Skeletal muscle tissue (tissue), 4 donors: ENCODE measurements around the gene RHOJ. TPM values are rescaled to one million over a fixed set of nuclear protein-coding genes. Genes with fewer than 3 reads are reported as not detected.
"Not testable (repeated sequence)": the region's sequence is repeated elsewhere in the genome, so short reads cannot be mapped to it uniquely, and the experiment has no call there.

ENCODE experiments used
- H3K27ac ChIP-seq: one replicate; pipeline ENCODE4 v1.7.0; 2013; ENCODE audit warnings: mild to moderate bottlenecking, low read depth, low read length, inconsistent platforms
- H3K27me3 ChIP-seq, 3 donors: one replicate each; pipeline ENCODE4 v1.7.0; 2013; ENCODE audit warnings: low read length in 3 of 3; ENCODE audit not compliant: control insufficient read depth in 3 of 3, insufficient read depth in 3 of 3
- H3K36me3 ChIP-seq, 3 donors: one replicate each; pipeline ENCODE4 v1.7.0; 2013; ENCODE audit warnings: low read length in 3 of 3; ENCODE audit not compliant: control insufficient read depth in 3 of 3, insufficient read depth in 3 of 3
- H3K4me1 ChIP-seq, 3 donors: one replicate each; pipeline ENCODE4 v1.7.0; 2013; ENCODE audit warnings: low read length in 3 of 3, mild to moderate bottlenecking in 3 of 3; ENCODE audit not compliant: control insufficient read depth in 3 of 3, insufficient read depth in 3 of 3
- H3K4me3 ChIP-seq, 3 donors: one replicate each; pipeline ENCODE4 v1.7.0; 2013; ENCODE audit warnings: low read length in 3 of 3
- H3K9ac ChIP-seq, 3 donors: one replicate each; pipeline ENCODE4 v1.7.0; 2013; ENCODE audit warnings: low read length in 3 of 3, mild to moderate bottlenecking in 3 of 3, moderate library complexity in 2 of 3, low read depth in 1 of 3
- H3K9me3 ChIP-seq, 3 donors: one replicate each; pipeline ENCODE4 v1.7.0; 2013; ENCODE audit warnings: low read length in 3 of 3; ENCODE audit not compliant: control insufficient read depth in 3 of 3
- total RNA-seq: library from RNA; depleted of rRNA; stranded (reverse); fragments of >200 nt; gene quantifications from one replicate; pipeline ENCODE4 v1.2.3, GENCODE V29; 2014
- donor health status: Osteomylitis.

The RHOJ gene
- 7.3 TPM for total RNA-seq

DNA sequence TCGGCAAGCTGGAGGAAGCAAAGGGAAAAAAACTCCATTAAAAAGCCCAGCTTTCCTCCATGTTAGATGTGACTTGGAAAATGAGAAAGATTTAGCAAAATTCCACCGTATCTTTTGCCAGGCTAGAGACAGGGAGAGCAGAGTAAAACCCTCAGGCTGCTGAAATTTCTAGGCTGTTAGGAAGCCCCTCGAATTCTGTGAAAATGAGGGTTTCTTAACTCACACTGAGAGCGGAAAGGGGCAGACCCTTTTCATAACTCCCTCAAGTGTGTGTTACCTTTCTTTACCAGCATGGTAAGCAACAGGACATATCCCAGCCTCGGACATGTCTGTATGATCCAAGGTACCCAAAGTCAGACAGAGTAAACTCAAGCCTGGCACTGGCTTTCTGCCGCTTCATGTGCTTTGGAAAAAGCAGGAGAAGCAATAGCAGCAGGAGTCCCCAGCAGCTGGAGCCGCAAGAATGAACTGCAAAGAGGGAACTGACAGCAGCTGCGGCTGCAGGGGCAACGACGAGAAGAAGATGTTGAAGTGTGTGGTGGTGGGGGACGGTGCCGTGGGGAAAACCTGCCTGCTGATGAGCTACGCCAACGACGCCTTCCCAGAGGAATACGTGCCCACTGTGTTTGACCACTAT lies at the start of gene RHOJ:
Gene RHOJ (plus strand): TSS at position 37 of the 637 bp plus-strand sequence. CDS start 427 bp downstream, at position 464.
- H3K9ac ChIP-seq, result peak within 1 kb of the TSS; percentile 60 to 80 (median 78)
- peak within 1 kb of the TSS; percentile 88 for H3K27ac ChIP-seq
- no peaks in the 10 kb centered on the region for H3K9me3 ChIP-seq
- H3K4me1 ChIP-seq, result peaks cover 0 to 5% (median 2%) of the 10 kb centered on the region in 3 donors
- H3K27me3 ChIP-seq, result peaks cover 0 to 5% (median 0%) of the 10 kb centered on the region in 3 donors
- H3K4me3 ChIP-seq, result peak within 1 kb of the TSS; percentile 67 to 72 (median 68)
- H3K36me3 ChIP-seq, result no peaks in the 10 kb centered on the region

DNA sequence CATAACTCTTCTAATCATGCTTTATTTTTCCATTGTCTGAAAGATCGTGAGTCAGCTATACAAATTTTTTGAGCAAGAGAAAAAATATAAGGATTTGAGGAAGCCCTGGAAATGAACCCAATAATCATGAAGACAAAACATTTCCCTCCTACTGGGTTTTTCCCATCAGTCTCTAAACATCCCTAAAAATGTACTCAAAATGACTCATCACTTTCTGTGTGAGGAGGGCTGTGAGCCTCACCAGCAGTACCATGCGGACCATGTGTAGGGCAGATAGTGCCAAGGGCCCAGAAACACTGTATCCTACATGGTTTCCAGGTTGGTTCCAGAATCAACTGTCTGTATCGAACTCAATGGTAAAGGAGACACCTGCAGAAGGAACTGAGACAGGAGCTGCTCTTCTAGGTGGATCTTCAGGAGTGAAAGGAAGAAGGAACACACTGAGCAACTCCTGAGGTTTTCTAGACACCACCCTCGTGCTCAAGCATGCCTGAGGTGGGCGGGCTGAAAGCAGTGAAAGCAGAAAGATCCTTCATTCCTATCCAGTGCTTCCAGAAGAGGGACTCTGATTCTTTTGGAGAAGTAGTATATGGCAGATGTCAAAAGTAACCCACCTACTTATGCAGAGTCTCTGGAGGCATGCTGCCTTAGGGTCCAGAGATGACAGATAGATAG lies 48.6 kb upstream of the RHOJ start:
- no peak overlapping the region for H3K9ac ChIP-seq
- no peak overlapping the region for H3K27ac ChIP-seq

DNA sequence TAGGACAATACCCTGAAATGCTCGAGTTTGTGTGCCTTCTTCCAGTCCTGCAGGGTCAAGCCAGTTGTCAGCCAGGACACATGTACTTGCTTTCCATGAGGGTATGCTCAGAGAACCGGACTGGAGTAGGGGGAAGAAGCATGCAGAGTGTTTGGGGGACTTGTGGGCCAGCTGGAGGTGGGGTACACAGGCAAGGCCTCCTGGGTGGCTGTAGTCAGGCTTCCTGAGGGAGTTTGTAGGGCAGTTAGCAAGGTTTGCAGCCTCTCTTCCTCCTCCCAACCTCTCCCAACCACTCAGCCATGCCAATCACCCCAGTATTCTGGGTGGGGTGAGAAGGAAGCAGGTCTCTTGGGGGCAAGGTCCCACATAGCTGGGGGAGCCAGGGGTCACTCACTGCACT lies 47.0 kb upstream of the RHOJ start:
- no peaks in the 10 kb centered on the region for H3K9me3 ChIP-seq
- H3K27me3 ChIP-seq, result no peaks in the 10 kb centered on the region
- no peaks in the 10 kb centered on the region for H3K4me1 ChIP-seq
- no peak overlapping the region for H3K9ac ChIP-seq
- H3K27ac ChIP-seq, result no peak overlapping the region
- H3K36me3 ChIP-seq, result no peaks in the 10 kb centered on the region
- no peak overlapping the region for H3K4me3 ChIP-seq

More for the DNA sequence above, 48.6 kb upstream of the RHOJ start:
- H3K9me3 ChIP-seq, result no peaks in the 10 kb centered on the region
- no peak overlapping the region for H3K4me3 ChIP-seq
- H3K4me1 ChIP-seq, result no peaks in the 10 kb centered on the region
- no peaks in the 10 kb centered on the region for H3K36me3 ChIP-seq
- H3K27me3 ChIP-seq, result no peaks in the 10 kb centered on the region

DNA sequence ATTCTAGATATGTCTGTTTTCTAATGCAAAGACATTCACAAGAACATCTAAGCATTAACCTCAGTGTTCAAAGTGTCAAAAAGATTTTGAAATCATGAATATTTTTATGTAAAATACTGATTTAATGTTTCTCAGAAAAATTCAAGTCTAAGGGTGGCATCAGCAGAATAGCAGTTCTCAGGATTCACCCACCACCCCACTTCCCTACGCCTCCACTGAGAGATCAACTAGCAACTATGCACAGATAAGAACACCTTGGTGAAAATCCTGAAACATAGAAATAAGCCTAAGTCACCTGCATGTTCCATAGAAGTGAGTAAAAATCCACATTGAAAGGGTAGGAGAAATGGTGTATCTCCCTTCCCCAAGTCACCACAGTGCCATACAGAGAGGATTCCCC lies 40.9 kb upstream of the RHOJ start:
- no peaks in the 10 kb centered on the region for H3K36me3 ChIP-seq
- H3K9me3 ChIP-seq, result peaks cover 0 to 4% (median 0%) of the 10 kb centered on the region in 3 donors
- no peak overlapping the region for H3K9ac ChIP-seq
- H3K27ac ChIP-seq, result no peak overlapping the region
- H3K27me3 ChIP-seq, result no peaks in the 10 kb centered on the region
- no peak overlapping the region for H3K4me3 ChIP-seq
- H3K4me1 ChIP-seq, result no peaks in the 10 kb centered on the region

DNA sequence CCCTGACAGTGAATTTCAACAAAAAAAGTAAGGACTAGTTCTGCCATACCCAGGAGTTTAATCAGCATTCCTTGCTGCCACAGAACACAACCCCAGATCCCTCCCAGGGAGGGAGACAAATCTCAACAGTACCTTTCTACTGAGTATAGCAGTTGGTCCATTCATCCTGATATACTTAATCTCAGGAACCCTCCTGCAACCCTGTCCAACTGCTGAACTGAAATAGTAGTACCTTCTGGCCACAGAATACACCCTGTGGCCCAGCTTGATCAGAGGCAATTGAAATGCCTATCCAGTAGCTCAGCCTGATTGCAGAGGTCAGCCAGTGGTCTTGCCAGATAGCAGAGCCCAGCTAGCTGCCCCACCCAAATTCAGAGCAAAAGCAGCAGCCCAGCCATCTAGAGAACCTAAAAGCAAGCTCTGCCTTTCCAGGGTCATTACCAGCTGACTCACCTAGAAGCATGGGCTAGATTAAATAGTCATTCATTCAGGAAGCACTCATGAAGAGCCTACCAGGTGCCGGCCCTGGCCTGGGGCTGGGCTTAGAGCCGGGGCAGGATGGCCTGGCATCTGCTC lies 40.0 kb upstream of the RHOJ start:
- Histone ChIP-seq H3K4me1 (no peaks in the 10 kb centered on the region), H3K9me3 (peaks cover 0 to 4% (median 0%) of the 10 kb centered on the region in 3 donors)

DNA sequence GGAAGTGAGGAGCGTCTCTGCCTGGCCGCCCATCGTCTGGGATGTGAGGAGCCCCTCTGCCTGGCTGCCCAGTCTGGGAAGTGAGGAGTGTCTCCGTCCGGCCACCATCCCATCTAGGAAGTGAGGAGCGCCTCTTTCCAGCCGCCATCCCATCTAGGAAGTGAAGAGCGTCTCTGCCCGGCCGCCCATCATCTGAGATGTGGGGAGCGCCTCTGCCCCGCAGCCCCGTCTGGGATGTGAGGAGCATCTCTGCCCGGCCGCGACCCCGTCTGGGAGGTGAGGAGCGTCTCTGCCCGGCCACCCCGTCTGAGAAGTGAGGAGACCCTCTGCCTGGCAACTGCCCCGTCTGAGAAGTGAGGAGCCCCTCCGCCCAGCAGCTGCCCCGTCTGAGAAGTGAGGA lies 39.0 kb upstream of the RHOJ start:
- H3K36me3 ChIP-seq, result not testable (repeated sequence)

More for the DNA sequence above, 40.0 kb upstream of the RHOJ start:
- Histone ChIP-seq H3K9ac (no peak overlapping the region), H3K4me3 (no peak overlapping the region), H3K27ac (no peak overlapping the region), H3K27me3 (no peaks in the 10 kb centered on the region), H3K36me3 (no peaks in the 10 kb centered on the region)

DNA sequence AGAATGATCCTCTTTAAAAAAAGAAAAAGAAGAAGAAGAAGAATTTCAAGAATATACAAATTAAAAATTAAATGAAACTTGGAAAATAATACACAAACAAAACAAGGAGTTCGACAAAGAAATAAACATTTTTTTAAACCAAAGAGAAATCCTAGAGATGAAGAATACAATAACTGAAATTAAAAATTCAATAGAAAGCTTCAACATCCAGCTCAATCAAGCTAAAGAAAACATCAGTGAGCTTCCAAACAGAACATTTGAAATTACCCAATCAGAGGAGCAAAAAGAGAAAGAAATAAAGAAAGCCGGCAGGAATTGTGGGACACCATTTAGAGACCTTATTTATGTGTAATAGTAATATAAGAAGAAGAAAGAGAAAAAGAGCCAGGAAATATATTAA lies 37.2 kb upstream of the RHOJ start:
- Histone ChIP-seq H3K36me3 (no peaks in the 10 kb centered on the region), H3K4me1 (no peaks in the 10 kb centered on the region), H3K4me3 (no peak overlapping the region), H3K27ac (no peak overlapping the region), H3K9ac (no peak overlapping the region), H3K9me3 (peaks cover 0 to 4% (median 2%) of the 10 kb centered on the region in 3 donors), H3K27me3 (no peaks in the 10 kb centered on the region)

More for the DNA sequence above, 39.0 kb upstream of the RHOJ start:
- not testable (repeated sequence) for H3K4me1 ChIP-seq, H3K4me3 ChIP-seq, H3K27me3 ChIP-seq, H3K9me3 ChIP-seq, H3K9ac ChIP-seq, H3K27ac ChIP-seq

DNA sequence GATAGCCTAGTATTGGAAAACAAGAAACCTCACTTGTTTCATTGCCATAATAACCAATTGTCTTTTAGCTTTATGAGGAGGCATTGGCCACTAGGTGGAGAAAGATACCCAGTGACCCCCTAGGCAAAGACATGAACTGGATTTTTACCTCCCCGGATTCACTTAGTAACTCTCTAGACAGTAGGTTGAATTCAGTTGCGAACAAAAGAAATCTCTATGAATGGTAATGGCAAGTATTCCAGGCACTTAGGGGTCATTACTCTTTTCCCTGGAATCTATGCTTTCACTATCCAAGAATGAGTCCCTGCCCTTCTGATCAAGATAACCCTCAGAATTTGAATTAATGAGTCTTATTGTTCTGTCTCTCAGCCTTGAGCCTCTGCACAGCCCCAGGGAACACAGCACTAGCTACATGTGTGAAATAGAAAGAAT lies 29.5 kb upstream of the RHOJ start:
- Histone ChIP-seq H3K4me3 (no peak overlapping the region), H3K4me1 (peaks cover 3 to 8% (median 3%) of the 10 kb centered on the region in 3 donors), H3K9ac (no peak overlapping the region), H3K27ac (no peak overlapping the region), H3K9me3 (no peaks in the 10 kb centered on the region), H3K36me3 (no peaks in the 10 kb centered on the region), H3K27me3 (no peaks in the 10 kb centered on the region)

DNA sequence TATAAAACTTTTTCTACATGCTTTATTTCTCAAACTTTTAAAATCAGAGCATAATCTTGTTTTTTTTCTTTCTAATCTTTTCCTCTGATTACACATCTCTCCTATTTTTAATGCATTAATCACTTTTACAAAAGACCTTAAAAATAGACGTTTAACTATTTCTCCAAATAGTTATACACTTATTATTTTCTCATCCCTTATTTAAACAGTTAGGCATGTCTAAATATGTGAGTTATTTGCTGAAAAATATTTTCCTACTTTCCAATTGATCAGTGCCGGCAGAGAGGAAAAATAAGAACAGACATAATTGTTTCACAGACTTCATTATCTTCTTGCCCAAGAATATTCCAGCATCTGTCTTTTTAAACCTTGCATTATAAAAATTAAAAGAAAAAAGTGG lies 28.7 kb upstream of the RHOJ start:
- H3K4me1 ChIP-seq, result peaks cover 3 to 11% (median 3%) of the 10 kb centered on the region in 3 donors
- no peak overlapping the region for H3K9ac ChIP-seq
- no peaks in the 10 kb centered on the region for H3K9me3 ChIP-seq
- H3K36me3 ChIP-seq, result no peaks in the 10 kb centered on the region
- no peak overlapping the region for H3K27ac ChIP-seq
- H3K4me3 ChIP-seq, result no peak overlapping the region
- no peaks in the 10 kb centered on the region for H3K27me3 ChIP-seq

DNA sequence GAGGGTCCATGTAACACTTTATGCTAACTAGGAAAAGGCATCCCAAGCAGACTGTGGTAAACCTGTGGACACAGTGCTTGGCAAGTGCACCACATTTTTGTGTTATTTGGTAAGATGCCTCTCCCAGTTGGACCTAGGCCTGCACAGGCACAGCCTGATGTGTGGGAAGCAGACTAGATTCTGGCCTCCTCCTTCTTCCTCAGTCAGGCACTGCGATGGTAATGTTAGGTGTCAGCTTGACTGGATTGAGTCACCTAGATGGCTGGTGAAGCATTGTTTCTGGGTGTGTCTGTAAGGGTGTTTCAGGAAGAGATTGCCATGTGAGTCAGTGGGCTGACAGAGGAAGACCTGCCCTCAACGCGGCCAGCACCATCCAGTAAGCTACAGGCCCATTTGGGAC lies 25.3 kb upstream of the RHOJ start:
- H3K4me1 ChIP-seq, result peaks cover 3 to 11% (median 3%) of the 10 kb centered on the region in 3 donors
- H3K9me3 ChIP-seq, result no peaks in the 10 kb centered on the region
- no peaks in the 10 kb centered on the region for H3K27me3 ChIP-seq
- no peaks in the 10 kb centered on the region for H3K36me3 ChIP-seq
- no peak overlapping the region for H3K27ac ChIP-seq
- no peak overlapping the region for H3K9ac ChIP-seq
- H3K4me3 ChIP-seq, result no peak overlapping the region
